Measurements from ENCODE around the gene UNC79.

GRCh38 chr14:93747560-93747959 is 316.8 kb downstream of the UNC79 start:
- TF ChIP-seq POLR2A (IDR thresholded peaks at IDR 0.05) (no peak), CTCF (IDR thresholded peaks at IDR 0.05) (no peak)

Measured in Peyer's patch (tissue), 4 donors.